GM19240 (cell line): ENCODE data around the gene IGF1R.

ENCODE experiments used
- DNase-seq: peaks from one replicate; pipeline ENCODE4 v3.0.0; 2011; ENCODE audit warnings: low spot score; ENCODE audit not compliant: insufficient read length

IGF1R gene

DNA sequence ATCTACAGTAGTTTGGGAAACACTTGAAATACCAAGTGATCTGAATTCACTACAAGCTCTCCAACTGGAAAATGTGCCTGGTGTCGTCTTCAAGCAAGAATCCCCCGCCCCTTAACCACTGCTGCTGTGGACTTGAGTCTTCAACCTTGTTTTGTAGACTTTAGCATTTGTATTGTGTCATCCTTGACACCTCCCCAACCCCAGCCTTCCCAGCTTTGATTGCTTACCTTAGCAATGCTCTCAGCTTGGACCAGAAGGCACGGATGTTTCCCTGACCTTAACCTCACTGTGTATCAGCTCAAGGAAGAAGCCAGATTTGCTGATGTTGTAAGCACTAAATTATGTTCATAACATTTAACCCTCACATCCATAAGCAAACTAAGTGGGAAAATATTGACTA, 146.4 kb downstream of the IGF1R start:
- no peak for DNase-seq

DNA sequence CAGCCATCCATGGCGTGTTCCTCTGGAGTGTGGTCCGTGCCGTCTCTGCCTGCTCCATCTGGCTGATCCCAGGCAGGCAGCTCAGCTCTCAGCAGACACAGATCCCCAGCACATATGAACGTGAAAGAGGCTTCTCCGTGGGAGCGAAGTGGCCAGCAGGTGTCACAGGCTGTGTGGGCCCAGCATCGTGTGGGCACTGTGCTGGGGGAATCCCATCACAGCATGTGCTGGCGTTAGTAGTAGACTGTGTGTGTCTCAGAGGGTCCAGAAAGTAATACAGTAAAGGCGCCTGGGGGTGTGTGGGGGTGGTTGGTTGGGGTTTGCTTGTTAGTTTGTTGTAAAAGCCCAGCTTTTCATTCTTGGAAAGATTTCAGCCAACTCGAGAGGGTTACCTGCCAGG, 147.6 kb downstream of the IGF1R start:
- no peak for DNase-seq

DNA sequence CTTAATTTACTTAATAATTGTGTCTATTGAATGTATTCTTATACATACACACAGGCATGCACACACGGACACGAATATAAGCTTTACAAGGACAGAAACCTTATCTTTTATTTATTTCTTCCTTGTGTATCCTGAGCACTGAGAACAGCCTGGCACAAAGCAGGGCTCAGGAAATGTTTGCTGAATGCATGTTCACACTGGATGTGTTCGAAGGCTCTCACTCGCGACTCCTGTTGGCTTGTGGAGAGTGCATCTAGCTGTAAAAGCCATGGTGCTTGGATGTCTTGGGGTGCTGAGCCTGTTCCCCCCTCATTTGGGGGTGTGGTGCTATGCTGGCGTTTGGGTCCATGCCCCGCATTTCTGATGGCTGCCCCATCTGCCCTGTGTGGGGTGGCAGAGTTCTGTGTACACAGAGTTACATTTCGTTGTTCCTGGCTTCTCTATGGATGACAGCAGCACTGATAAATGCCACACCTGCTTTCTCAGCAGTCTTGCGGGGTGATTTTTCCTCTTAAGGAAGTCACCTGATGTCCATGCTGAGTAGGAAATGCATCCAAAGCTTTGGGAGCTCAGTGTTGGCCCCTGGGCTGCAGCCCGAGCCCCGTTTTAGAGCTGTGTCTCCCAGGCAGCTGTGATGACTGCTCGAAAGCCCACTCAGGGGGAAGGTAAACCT, 148.5 kb downstream of the IGF1R start:
- no peak for DNase-seq

DNA sequence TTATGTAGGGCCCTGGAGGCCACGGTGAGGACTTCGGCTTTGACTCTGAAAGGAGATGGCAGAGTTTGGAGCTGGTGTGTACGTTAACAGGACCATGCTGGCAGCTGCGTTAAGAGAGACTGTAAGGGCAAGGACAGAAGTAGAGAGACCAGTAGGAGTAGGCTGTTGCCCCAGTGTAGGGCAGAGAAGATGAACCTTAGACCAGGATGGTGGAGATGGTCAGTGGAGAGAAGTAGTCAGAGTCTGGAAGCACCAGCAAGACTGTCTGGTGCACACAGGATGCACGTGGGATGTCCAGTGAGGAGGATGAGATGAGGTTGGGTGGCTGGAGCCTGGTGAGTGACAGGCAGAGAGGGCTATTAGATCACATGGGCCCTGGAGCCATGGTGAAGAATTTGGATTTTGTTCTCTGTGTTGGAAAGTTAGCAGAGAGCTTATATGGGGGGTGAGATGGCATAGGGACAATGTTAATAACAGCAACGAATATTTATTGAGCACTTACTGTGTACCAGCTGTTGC, 150.1 kb downstream of the IGF1R start:
- DNase-seq, result no peak

DNA sequence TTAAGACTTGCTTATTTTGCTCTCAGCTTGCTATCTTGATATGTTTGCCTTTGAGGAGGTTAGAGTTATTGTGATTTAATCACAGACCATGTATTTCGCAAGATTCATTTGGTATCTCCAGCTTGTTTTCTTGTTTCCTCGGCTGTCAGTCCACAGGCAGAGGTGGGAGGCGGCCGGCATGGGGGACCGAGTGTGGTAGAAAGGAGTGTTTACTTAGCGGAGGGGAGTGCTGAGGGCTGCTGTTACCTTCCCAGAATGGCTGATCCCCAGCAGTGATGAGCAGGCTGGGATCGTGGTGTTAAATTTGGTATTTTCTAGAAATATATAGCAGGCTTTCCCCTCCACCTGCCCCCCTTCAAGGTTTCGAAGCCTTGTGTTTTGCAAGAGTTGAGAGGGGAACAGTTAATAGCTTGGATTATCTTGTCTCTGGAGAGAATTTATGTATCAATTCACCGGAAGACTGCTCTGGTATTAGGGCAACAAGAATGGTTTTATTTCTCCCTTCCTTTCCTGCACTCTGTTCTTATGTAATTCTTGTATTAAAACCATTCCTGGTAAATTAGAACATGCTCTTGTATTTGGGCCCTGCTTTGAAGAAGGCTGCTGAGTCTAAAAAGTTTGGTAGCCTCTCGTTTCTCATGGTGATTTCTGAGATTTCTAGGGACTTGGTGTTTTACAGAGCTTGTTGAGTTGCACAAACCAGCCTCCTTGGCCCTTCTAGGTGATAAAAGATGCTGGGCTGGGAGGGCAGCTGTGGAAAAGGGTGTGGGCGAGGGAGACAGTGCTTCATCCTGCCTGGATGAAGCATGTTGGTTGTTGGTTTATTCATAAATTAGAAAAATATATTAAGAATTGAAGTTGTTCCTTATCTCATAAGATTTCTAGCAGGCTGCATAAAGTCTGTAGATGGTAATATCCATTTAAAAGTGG, 151.4 kb downstream of the IGF1R start:
- no peak for DNase-seq

DNA sequence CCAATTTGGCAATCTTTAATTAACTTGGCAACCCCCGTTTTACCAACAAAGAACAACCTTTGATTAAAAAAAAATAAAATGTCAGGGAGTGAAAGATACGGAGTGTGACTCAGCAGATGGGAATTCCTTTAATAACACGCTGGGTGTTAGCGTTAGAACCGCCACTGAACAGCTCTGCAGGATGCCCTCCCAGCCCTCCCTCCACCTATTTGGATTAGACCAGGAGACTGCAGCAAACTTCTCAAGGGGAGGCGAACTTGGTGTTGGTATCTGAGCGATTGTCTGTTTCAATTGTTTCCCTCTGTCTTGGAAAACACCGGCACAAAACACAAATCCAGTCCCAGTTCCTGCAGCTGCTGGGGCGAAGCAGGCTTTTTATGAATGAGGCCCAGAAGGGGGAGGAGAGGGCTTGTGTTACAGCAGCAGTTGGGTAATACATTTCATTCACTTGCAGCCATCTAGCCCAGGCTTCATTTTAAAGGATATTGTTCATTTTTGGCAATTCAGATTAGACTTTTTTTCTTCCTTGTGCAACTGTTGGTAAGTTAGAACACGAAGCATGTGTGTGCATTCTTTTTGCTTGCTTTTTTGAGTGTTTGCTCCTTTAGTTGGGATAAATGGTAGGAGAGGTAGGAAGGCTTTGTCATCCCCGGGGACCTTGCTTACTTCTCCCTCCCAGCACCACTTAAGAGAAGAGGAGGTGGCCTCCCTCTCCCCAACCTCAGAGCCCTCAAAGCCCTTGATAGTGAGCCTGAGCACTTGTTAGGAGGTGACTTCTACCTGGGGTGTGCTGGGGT, 152.3 kb downstream of the IGF1R start:
- DNase-seq, result no peak

DNA sequence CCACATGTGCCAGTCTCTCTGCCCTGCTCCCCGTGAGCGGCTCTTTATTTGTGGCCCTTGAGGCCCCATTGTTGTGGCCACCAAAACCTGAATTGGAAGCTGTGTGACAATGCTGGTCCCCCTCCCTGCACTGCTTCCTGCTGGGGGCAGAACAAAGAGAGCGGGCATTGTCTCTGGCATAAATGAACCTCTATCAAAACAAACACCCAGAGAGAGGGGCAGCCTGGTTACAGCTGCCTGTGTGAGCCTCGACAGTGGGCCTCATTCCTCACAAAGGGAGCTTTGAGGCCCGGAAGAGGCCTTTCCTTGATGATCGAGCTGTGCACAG, 152.9 kb downstream of the IGF1R start:
- DNase-seq, result no peak

DNA sequence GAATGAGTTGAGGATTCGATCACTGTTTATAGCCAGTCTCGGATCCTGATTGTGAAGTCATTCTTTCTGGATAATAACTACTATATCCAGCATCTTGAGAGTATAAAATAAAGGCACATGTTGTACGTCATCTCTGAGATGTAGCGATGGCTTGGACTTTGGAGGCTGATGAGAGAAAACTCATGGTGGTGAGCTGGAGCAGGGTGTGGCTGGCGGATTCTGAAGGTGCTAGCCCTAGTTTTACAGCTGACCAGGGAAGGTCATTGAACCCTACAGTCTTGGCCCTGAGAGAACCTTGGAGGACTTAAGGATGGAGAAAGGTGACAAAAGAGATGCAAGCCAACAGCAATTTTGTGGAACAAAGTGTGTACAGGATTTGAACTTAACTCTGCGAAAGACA, 153.8 kb downstream of the IGF1R start:
- DNase-seq, result no peak

DNA sequence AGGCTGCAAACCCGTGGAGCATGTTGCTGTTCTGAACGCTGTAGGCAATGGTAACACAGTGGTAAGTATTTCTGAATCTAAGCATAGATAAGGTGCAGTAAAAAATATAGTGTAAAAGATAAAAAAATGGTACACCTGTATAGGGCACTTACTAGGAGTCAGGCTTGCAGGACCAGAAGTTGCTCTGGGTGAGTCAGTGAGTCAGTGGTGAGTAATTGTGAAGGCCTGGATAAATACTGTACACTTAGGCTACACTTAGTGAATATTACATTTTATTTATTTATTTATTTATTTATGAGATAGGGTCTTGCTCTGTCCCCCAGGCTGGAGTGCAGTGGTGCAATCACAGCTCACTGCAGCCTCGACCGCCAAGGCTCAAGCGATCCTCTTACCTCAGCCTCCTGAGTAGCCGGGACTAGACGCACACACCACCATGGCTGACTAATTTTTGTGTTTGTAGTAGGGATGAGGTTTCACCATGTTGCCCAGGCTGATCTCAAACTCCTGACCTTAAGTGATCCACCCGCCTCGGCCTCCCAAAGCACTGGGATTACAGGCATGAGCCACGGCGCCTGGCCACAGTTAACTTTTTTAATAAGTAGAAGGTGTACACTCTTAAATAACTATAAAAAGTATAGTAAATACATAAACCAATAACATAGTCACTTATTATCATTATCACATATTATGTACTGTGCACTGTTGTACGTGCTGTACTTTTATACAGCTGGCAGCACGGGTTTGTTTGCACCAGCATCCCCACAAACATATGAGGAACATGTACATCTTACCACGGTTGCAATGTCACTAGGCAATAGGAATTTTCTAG, 155.1 kb downstream of the IGF1R start:
- no peak for DNase-seq

DNA sequence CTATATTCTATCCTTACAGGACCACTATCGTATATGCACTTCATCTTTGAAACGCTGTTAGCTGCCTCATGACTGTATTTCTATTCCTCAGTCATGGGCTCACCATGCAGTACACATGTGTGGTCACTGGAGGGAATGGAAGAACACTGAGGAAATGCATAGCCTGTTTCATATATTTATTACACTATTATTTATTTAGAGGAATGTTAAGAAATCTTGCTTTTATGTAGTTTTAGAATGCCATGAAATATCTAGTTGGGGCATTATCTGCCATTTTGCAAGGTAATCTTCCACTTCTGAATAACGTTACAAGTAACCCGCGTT, 155.7 kb downstream of the IGF1R start:
- DNase-seq, result no peak

DNA sequence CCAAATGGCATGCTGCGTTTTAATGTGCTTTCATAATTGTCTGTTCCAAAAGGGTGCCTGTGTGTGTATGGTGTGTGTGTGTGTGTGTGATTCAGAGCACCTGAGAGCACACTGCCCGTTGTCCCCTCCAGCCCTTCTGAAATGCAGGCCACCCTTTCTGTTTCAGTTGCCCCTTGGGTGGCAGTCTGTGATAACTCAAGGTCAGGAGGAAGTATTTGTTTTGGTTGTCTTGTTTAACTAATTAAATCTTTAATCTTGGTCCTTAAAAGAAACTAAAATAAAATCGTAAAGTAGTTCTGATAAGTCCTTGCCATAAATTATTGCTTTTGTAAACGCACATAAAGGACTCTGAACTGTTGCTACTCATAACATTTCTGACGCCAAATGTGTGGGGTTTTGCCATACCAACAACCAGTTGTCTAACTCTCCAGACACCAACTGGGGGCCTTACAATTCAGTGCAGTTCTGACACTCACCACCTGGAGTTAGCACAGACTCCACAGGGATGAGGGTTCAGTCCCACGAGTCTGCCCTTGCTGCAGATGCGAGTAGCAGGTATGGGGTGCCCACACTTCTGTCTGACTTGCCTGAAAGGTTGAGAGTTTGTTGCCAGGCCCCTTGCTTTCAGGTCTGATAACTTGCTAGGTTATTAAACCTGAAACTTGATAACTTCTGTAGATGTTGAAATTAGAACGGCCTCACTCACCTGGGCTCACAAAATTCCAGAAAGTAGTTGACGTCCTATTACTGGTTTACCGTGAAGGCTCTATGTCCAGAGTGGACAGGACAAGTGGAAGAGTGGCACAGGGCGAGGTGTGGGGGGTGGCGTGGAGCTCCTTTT, 157.3 kb downstream of the IGF1R start:
- no peak for DNase-seq

DNA sequence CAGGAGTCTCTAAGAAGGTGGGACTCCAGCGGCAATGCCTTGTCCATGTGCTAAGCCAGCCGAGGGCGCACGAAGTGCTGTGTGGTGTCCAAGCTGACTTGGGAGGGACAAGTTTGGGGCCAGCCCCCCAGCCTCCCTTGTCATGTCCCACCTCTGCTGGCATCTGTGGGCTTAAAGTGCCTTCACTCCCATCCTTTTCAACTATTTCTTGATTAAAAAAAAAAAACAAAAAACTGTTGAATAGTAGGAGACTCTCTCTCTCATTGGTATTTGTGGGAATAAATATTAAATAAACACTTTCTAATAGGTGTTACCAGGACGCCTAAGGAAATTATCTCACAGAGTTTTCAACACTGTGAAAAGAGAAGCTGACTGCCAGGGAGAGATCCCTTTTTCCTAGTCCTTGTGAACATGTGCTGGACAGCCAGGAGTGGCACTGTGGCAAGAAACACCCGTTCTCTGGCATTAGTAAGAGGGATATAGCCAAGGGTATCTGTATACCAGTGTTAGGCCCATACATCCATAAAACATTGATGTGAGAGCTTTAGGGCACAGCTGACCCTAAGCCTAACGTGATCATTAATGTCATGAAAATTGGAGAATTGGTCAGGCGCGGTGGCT, 158.0 kb downstream of the IGF1R start:
- no peak for DNase-seq

DNA sequence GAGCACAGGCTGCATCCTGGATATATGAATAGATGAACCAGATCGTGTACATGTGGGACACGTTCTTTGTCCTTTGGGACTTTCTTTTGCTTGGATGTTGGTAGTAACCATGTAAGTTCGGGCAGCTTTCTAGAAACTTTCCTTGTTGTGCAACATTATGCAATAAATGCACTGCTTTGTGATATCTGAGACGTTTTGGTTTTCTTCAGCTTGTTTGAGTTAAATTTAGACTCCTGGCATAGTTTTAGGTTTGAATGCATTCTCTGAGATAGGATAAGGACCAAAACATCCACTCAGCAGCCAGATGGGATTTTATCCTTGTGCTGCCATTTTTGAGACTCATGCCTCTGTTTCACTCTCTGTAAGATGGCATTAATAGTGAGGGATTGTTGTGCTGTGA, 158.9 kb downstream of the IGF1R start:
- no peak for DNase-seq

DNA sequence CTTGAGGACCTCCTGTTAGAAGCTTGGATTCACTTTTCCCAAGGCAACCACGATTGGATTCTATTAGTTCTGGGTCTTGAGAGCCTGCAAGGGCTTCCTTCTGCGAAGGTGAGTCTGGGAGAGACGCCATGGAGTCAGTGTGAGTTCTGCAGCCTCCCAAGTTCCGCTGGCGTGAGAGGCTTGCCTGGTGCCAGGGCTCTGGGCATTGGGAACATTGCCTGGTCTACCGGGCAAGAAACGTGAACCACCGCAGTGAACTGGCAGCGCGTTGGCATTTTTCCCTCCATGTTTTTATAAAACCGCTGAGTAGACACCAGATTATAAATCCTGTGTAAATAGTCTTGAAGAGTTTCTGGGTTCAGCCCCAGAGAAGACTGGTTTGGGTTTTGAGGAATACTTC, 160.9 kb downstream of the IGF1R start:
- DNase-seq, result no peak

DNA sequence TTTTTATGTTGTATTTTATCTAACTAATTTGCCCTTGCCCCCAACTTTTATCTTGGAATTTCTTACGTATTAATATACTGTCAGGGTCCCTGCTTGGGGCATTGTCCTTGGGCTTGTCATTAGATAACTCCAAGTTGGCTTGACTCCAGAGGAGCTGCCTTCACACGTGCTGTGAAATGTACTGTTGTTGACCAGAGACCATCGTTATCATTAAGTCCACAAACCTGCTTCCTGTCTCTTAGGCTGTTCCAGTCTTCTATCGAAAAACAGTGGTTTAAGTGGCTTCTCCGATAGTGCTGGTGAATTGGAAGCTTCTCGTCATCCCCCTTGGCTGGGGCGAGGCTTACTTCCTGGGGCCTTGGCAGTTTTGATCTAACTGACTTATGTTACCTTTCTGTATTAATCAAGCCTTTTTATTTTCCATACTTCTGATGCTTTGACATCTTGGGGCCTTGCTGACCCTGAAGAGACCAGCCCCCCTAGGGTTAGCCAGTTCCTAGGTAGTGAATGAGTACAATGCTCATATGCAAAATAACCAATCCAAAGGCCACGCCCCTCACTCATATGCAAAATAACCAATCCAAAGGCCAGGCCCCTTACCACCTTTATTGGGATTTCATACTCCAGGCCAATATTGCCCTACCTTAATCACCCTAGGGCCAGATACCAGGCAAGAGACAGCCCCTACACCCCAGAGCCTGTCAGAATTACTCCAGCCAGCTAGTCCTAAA, 164.5 kb downstream of the IGF1R start:
- DNase-seq, result no peak

DNA sequence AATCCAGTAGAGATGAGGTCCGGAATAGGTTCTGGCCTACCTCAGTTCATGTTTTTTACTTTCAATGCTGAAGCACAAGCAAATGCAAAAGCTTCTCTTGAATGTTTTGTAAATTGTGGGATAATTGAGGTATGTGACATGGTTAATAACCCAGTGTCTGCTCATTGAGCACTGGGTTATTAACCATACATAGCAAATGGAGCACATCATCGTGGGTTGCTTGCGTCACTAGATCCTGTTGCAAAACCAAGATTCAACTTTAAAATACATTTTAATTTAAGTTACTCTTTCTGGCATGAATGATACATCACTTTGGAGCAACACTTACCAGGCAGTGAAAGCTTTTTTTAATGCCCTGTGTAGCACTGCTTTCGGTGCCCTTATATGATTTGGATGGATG, 165.6 kb downstream of the IGF1R start:
- DNase-seq, result no peak

DNA sequence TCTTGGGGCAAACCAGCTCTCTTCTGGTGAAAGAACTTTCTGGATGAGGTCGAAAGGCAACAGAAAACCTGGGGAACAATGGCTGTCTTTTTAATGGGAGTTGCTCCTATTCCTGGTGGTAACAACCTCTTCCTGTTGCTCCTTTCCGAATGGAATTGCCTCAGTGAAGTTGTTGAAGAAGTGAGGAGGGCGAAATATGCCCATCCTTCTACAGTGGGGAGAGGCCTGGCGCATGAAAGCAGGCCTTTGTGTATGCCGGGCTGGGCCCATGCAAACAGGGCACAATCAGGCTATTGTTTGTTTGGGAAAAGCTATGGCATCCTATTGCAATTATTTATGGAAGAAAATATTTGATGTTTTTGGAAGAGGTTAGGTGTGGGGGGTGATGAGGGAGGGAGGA, 166.9 kb downstream of the IGF1R start:
- no peak for DNase-seq

DNA sequence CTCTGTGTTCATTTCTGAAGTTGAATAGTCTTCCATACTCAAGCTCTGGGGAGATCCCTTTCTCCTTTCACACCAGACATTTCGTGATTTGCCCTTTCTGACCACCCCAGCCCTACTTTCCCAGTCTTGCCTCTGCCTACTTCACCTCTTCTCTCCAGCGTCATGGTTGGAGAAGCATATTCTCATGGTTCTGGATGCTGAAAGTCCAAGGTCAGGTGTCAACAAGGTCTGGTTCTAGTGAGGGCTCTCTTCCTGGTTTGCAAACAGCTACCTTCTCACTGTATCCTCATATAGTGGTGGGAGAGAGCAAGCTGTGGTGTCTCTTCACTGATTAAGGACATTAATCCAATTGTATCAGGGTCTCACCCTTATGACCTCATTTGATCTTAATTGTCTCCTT, 169.4 kb downstream of the IGF1R start:
- no peak for DNase-seq

DNA sequence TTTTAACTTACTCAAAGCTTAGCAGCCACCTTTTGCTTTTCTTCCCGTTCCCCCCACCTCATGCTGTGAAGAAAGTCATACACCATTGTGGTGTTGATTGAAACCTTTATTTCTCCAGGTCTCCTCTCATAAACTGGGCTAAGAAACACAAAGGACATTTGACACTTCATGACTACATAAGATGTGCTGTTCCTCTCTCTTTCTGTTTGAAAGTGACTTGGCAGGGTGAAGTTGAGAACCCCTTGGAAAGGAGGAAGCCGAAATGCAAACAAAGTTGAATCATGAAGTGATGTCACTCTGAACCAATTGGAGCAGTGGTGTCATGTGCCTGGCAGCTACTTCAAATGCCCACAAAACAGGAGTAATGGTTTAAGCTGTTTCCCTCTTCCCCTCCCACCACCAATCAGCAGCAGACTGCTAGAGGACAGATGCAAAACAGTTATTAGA, 174.7 kb downstream of the IGF1R start:
- no peak for DNase-seq
